ENCODE results near the gene DMTF1.

The DMTF1 gene

DNA sequence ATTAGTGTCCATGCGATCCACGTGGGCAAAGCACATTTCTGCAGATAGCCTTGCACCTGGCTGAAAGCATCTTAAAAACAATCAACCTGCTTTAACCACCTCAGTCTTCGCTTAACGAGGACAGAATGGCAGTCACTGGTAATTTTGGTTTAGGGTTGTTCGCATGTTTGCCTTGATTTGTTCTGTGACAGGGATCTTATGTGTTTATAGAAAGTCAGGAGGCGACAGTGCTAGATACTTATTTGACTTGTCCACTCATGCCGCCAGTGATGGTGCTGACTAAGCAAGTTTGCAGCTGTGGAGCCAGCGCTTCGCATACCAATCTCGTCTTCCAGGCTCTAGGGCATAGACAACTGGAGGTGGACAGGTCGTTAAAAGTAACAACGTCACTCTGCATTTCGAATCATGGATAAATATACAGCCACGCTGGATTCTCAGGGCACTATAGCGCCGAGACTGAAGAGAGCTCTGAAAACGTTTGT is 68.5 kb downstream of the DMTF1 start:
- in situ Hi-C loops (cut with MboI; ENCODE audit: low sequenced_read_pairs, unreplicated experiment), result no loop called here
- TF ChIP-seq, protein P1, sequence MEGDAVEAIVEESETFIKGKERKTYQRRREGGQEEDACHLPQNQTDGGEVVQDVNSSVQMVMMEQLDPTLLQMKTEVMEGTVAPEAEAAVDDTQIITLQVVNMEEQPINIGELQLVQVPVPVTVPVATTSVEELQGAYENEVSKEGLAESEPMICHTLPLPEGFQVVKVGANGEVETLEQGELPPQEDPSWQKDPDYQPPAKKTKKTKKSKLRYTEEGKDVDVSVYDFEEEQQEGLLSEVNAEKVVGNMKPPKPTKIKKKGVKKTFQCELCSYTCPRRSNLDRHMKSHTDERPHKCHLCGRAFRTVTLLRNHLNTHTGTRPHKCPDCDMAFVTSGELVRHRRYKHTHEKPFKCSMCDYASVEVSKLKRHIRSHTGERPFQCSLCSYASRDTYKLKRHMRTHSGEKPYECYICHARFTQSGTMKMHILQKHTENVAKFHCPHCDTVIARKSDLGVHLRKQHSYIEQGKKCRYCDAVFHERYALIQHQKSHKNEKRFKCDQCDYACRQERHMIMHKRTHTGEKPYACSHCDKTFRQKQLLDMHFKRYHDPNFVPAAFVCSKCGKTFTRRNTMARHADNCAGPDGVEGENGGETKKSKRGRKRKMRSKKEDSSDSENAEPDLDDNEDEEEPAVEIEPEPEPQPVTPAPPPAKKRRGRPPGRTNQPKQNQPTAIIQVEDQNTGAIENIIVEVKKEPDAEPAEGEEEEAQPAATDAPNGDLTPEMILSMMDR (IDR thresholded peaks at IDR 0.05; ENCODE audit: borderline replicate concordance, control extremely low read depth, extremely low read depth, insufficient read depth, missing control alignments), result no peak
- no peak for DNase-seq (ENCODE audit: low spot score)

DNA sequence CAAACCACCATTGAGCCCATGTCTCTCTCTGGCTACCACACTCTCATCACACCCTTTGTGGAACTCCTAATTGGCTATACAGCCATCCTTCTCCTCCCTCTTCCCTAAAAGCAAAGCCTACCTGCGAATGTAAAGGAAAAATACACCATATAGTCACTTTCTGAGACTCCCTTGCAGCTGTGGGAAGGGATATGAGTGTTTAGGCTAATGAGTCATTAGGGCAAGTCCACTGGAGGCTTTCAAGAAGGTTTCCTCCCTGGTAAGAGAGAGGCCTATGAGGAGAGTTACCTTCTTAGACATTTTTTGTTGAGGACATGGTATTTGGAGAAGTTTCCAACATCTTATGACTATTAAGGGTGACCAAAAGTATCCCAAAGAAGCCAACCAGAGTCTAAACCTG is 71.4 kb downstream of the DMTF1 start:
- in situ Hi-C loops (cut with MboI; ENCODE audit: low sequenced_read_pairs, unreplicated experiment), result no loop called here
- DNase-seq (ENCODE audit: low spot score), result no peak
- TF ChIP-seq, protein P1 (IDR thresholded peaks at IDR 0.05; ENCODE audit: borderline replicate concordance, control extremely low read depth, extremely low read depth, insufficient read depth, missing control alignments), result no peak

DNA sequence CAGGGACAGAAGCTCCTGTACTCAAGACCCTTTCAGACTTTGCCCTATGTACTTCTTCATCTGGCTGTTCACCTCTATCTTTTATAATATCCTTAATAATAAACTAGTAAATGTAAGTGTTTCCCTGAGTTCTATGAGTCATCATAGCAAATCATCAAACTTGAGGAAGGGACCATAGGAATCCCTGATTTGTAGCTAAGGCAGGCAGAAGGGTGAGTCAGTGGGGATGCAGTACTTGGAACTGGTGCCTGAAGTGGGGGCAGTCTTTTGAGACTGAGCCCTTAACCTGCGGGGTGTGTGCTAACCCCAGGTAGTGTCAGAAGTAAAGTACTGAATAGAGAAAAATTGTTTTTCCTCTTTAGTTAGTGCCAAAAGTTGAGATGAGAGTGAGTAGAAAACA is 73.4 kb downstream of the DMTF1 start:
- in situ Hi-C loops (cut with MboI; ENCODE audit: low sequenced_read_pairs, unreplicated experiment), result loop anchor here (5.0 kb wide), 1 partner anchor 293 kb away; no protein-coding TSS in a partner anchor
- no peak for DNase-seq (ENCODE audit: low spot score)
- TF ChIP-seq, protein P1 (IDR thresholded peaks at IDR 0.05; ENCODE audit: borderline replicate concordance, control extremely low read depth, extremely low read depth, insufficient read depth, missing control alignments), result no peak

DNA sequence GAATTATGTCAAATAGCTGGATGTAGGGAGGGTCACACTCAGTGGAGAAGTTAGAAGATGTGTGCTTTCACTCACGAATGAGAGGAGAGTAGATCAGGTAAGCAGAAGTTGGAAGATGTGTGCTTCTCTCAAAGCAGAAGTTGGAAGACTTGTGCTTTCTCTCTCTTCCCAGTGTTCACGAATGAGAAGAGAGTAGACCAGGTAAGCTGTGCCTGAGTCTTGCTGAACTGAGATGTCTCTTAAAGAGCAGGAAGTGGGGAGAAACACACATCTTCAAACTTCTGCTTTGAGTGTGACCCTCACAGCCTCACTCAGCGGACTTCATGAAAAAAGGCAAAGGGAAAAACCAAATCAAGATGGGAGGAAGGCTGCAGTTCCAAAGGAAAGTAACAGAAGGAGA is 74.2 kb downstream of the DMTF1 start:
- TF ChIP-seq, protein P1 (IDR thresholded peaks at IDR 0.05; ENCODE audit: borderline replicate concordance, control extremely low read depth, extremely low read depth, insufficient read depth, missing control alignments), result no peak
- in situ Hi-C loops (cut with MboI; ENCODE audit: low sequenced_read_pairs, unreplicated experiment), result loop anchor here (5.0 kb wide), 1 partner anchor 294 kb away; no protein-coding TSS in a partner anchor
- no peak for DNase-seq (ENCODE audit: low spot score)

DNA sequence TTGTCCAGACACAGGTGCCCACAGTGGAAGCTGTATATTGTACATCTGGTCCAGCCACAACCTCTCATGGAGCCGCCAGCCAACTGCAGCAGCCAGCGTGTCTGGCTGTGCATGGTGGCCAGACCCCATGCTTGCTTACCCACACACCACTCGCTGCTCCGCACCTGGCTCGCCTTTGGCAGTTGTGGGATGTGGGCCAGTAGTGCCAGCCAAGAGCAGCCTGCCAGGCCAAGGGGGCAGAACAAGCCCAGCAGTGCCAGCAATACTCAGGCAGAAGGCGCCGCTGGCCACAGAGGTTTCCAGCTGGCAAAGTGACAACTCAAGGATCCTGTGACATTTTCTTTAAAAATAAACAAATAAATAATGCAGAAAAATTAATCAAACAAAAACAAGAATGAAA is 79.0 kb downstream of the DMTF1 start:
- in situ Hi-C loops (cut with MboI; ENCODE audit: low sequenced_read_pairs, unreplicated experiment), result no loop called here
- TF ChIP-seq, protein P1 (IDR thresholded peaks at IDR 0.05; ENCODE audit: borderline replicate concordance, control extremely low read depth, extremely low read depth, insufficient read depth, missing control alignments), result no peak
- no peak for DNase-seq (ENCODE audit: low spot score)

DNA sequence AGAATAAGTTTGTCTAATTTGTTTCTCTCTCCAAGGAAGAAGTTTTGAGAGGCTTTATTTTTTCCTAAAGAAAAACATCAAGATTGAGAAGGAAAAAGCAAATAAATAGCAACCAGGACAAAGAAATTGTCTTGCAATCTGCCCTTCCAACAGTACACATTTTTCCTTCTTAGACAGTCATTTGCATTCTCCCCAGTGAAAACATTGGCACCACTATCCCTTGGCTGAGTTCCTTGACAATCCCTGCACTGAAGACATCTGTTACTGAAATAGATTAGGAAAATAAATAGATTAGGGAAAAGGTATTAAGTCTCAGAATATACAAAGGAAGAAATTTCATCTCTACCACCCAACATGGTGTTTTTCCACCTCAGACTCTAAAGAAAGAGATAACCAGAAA is 79.5 kb downstream of the DMTF1 start:
- TF ChIP-seq, protein P1 (IDR thresholded peaks at IDR 0.05; ENCODE audit: borderline replicate concordance, control extremely low read depth, extremely low read depth, insufficient read depth, missing control alignments), result no peak
- DNase-seq (ENCODE audit: low spot score), result no peak
- in situ Hi-C loops (cut with MboI; ENCODE audit: low sequenced_read_pairs, unreplicated experiment), result no loop called here

Measured in GM13976 (cell line).